Epithelial cell of proximal tubule (primary cell): ENCODE results near the gene CCDC185. TPM values are rescaled to one million over a fixed set of nuclear protein-coding genes. Genes with fewer than 3 reads are reported as not detected.
A peak's percentile ranks its signal among the peaks of the same experiment; 100 is the strongest.
"Not testable (repeated sequence)": the region's sequence is repeated elsewhere in the genome, so short reads cannot be mapped to it uniquely, and the experiment has no call there.

Experiments used
- DNase-seq: peaks from one replicate; pipeline ENCODE4 v3.0.0-alpha.2; 2011; ENCODE audit warnings: low read depth
- H3K4me3 ChIP-seq: 2 replicates; pipeline ENCODE4 v1.5.1; 2011; ENCODE audit warnings: low read depth, mild to moderate bottlenecking, low read length
- total RNA-seq: library from RNA; depleted of rRNA; stranded (reverse); fragments of >200 nt; gene quantifications from 2 replicates; pipeline ENCODE4 v1.2.3, GENCODE V29; 2015
- TF ChIP-seq, protein P1 (sequence below): conservative IDR thresholded peaks from 2 replicates; pipeline ENCODE4 v1.5.1; 2012; ENCODE audit warnings: low read depth, mild to moderate bottlenecking, low read length

Gene CCDC185
- total RNA-seq, 1 donor from 2014 or later: not detected

DNA sequence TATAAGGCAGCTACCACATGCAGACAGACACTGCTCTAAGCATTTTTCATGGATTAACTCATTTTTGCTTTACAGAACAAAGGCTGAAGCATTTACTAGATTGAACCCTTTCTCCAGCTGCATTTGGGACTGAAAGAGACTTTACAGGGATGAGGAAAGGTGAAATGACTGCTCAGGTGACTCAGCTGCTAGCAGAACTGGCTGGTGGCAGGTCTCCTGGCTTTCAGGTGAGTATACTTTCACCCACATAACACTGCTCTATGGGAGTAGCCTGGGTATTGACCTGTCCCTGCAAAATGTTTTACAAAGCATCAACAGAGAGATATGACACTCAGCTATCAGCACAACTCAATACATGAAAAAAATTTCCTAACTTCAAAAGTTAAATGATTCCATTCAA lies 2.6 kb upstream of the CCDC185 start:
- TF ChIP-seq, protein P1, sequence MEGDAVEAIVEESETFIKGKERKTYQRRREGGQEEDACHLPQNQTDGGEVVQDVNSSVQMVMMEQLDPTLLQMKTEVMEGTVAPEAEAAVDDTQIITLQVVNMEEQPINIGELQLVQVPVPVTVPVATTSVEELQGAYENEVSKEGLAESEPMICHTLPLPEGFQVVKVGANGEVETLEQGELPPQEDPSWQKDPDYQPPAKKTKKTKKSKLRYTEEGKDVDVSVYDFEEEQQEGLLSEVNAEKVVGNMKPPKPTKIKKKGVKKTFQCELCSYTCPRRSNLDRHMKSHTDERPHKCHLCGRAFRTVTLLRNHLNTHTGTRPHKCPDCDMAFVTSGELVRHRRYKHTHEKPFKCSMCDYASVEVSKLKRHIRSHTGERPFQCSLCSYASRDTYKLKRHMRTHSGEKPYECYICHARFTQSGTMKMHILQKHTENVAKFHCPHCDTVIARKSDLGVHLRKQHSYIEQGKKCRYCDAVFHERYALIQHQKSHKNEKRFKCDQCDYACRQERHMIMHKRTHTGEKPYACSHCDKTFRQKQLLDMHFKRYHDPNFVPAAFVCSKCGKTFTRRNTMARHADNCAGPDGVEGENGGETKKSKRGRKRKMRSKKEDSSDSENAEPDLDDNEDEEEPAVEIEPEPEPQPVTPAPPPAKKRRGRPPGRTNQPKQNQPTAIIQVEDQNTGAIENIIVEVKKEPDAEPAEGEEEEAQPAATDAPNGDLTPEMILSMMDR: no peak
- no peak for DNase-seq

GRCh38 chr1:223394242-223394641 lies 1.0 kb downstream of the CCDC185 start:
- TF ChIP-seq, protein P1: no peak
- H3K4me3 ChIP-seq: no peak overlapping the region
- no peak for DNase-seq

More for the DNA sequence above, 2.6 kb upstream of the CCDC185 start:
- no peak overlapping the region for H3K4me3 ChIP-seq

GRCh38 chr1:223394706-223395105 lies 1.5 kb downstream of the CCDC185 start:
- H3K4me3 ChIP-seq: no peak overlapping the region
- TF ChIP-seq, protein P1: no peak
- DNase-seq: no peak

DNA sequence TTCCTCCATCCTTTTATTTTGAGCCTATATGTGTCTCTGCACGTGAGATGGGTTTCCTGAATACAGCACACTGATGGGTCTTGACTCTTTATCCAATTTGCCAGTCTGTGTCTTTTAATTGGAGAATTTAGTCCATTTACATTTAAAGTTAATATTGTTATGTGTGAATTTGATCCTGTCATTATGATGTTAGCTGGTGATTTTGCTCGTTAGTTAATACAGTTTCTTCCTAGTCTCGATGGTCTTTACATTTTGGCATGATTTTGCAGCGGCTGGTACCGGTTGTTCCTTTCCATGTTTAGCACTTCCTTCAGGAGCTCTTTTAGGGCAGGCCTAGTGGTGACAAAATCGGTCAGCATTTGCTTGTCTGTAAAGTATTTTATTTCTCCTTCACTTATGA lies 6.2 kb downstream of the CCDC185 start:
- DNase-seq, H3K4me3 ChIP-seq: not testable (repeated sequence)

GRCh38 chr1:223401873-223402789 lies 8.9 kb downstream of the CCDC185 start:
- peak; percentile 63 for DNase-seq
- TF ChIP-seq, protein P1: no peak
- no peak overlapping the region for H3K4me3 ChIP-seq

- TF ChIP-seq, protein P1: no peak
- DNase-seq: no peak
- no peak overlapping the region for H3K4me3 ChIP-seq
These were observed 9.6 kb downstream of the CCDC185 start for GRCh38 chr1:223402790-223403142.

GRCh38 chr1:223403184-223403815 lies 10.1 kb downstream of the CCDC185 start:
- no peak for DNase-seq
- H3K4me3 ChIP-seq: no peak overlapping the region
- TF ChIP-seq, protein P1: no peak
